Measurements from ENCODE around the gene FAM114A1.
"Not testable (repeated sequence)": the region's sequence is repeated elsewhere in the genome, so short reads cannot be mapped to it uniquely, and the experiment has no call there.

FAM114A1 gene

GRCh38 chr4:38954727-38955126, 87.1 kb downstream of the FAM114A1 start:
- H3K36me3 Mint-ChIP-seq: no peaks in the 10 kb centered on the region
- no peak overlapping the region for H3K4me3 Mint-ChIP-seq
- H3K27me3 Mint-ChIP-seq: no peaks in the 10 kb centered on the region
- peaks cover 7% of the 10 kb centered on the region for H3K4me1 Mint-ChIP-seq
- no peak overlapping the region for H3K27ac Mint-ChIP-seq
- no peaks in the 10 kb centered on the region for H3K9me3 Mint-ChIP-seq

- H3K36me3 Mint-ChIP-seq: no peaks in the 10 kb centered on the region
- H3K27ac Mint-ChIP-seq: no peak overlapping the region
- H3K4me3 Mint-ChIP-seq: no peak overlapping the region
- no peaks in the 10 kb centered on the region for H3K27me3 Mint-ChIP-seq
- H3K4me1 Mint-ChIP-seq: no peaks in the 10 kb centered on the region
- no peaks in the 10 kb centered on the region for H3K9me3 Mint-ChIP-seq
These were observed 88.4 kb downstream of the FAM114A1 start for GRCh38 chr4:38955957-38956356.

DNA sequence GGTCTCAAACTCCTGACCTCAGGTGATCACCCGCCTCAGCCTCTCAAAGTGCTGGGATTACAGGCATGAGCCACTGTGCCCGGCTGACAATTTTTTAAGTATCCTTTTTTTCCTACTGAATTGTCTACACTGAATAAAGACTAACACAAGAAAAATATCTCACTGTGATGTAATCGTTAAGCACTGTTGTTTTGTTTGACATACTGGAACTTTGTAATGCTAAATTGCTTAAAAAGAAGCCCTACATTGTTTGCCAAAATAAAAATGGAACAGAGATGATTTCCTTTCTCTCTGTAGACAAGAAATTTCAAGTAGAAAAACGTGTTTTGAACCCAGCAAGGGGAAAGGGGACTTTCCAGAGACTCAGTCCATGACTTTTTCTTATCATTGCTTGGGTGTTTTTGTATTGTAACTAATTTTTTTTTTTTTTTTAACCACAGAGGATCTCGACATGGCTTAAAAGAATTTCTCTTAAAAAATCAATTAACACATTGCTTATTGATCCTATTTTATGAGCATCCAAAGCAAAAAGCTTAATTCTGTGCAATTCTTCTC, 89.7 kb downstream of the FAM114A1 start:
- Mint-ChIP-seq H3K9me3 (peaks cover 11% of the 10 kb centered on the region), H3K4me3 (no peak overlapping the region), H3K27ac (no peak overlapping the region), H3K4me1 (no peaks in the 10 kb centered on the region), H3K27me3 (no peaks in the 10 kb centered on the region), H3K36me3 (no peaks in the 10 kb centered on the region)

- Mint-ChIP-seq H3K36me3 (peaks cover 2% of the 10 kb centered on the region), H3K27me3 (no peaks in the 10 kb centered on the region), H3K9me3 (peaks cover 11% of the 10 kb centered on the region), H3K4me1 (no peaks in the 10 kb centered on the region), H3K4me3 (no peak overlapping the region), H3K27ac (peak overlapping the region; percentile 14)
These were observed 90.3 kb downstream of the FAM114A1 start for GRCh38 chr4:38957893-38958292.

GRCh38 chr4:38958453-38959190, 91.0 kb downstream of the FAM114A1 start:
- H3K9me3 Mint-ChIP-seq: peaks cover 11% of the 10 kb centered on the region
- peaks cover 2% of the 10 kb centered on the region for H3K36me3 Mint-ChIP-seq
- H3K4me1 Mint-ChIP-seq: no peaks in the 10 kb centered on the region
- H3K27me3 Mint-ChIP-seq: no peaks in the 10 kb centered on the region
- H3K4me3 Mint-ChIP-seq: no peak overlapping the region
- no peak overlapping the region for H3K27ac Mint-ChIP-seq

GRCh38 chr4:38959248-38959647, 91.6 kb downstream of the FAM114A1 start:
- H3K9me3 Mint-ChIP-seq: peaks cover 11% of the 10 kb centered on the region
- H3K4me1 Mint-ChIP-seq, H3K27ac Mint-ChIP-seq, H3K27me3 Mint-ChIP-seq, H3K4me3 Mint-ChIP-seq, H3K36me3 Mint-ChIP-seq: not testable (repeated sequence)

DNA sequence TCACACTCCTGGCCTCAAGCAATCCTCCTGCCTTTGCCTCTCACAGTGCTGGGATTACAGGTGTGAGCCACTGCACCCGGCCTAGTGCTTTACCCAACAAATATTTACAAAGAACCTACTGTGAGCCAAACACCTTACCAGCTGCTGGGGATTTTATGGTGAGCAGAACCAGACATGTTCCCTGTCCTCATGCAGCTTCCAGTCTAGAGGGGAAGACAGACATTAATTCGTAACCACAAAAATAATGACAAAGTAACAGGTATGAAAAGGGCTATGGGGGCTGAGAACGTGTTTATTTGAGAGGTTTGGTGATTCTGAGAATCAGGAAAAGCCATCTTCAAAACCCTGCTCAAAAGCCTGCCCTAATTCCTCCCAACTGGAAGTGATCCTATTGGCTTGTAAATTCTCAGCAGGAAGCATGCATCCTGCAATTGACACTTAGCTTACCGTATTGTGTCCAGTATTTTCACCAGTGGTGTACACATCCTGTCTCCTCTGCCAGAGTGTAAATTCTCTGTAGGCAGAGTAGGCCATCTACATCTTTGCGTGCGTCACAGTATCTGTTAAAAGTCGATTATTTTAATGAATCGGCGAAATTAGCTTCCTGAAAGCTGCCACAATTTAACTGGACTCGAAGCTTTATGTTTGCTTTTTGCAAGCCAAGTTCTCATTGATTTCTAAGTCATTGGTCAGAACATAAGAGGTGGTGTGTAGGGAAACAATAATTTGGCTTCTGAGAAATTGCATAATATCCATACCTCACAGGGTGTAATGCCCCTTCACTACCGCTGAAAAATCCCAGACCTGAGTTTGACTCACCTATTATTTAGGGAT, 97.6 kb downstream of the FAM114A1 start:
- Mint-ChIP-seq H3K36me3 (peaks cover 19% of the 10 kb centered on the region), H3K4me3 (no peak overlapping the region), H3K27ac (no peak overlapping the region), H3K4me1 (peaks cover 10% of the 10 kb centered on the region), H3K9me3 (peaks cover 11% of the 10 kb centered on the region), H3K27me3 (no peaks in the 10 kb centered on the region)

GRCh38 chr4:38965866-38966265, 98.3 kb downstream of the FAM114A1 start:
- Mint-ChIP-seq H3K4me3 (no peak overlapping the region), H3K36me3 (peaks cover 20% of the 10 kb centered on the region), H3K4me1 (peaks cover 10% of the 10 kb centered on the region), H3K27me3 (no peaks in the 10 kb centered on the region), H3K27ac (peak overlapping the region; percentile 49), H3K9me3 (peaks cover 11% of the 10 kb centered on the region)

GRCh38 chr4:38967260-38968095, 99.9 kb downstream of the FAM114A1 start:
- H3K9me3 Mint-ChIP-seq: no peaks in the 10 kb centered on the region
- H3K27ac Mint-ChIP-seq: peak overlapping the region; percentile 79
- peaks cover 20% of the 10 kb centered on the region for H3K36me3 Mint-ChIP-seq
- no peaks in the 10 kb centered on the region for H3K27me3 Mint-ChIP-seq
- peaks cover 10% of the 10 kb centered on the region for H3K4me1 Mint-ChIP-seq
- H3K4me3 Mint-ChIP-seq: no peak overlapping the region

GRCh38 chr4:38968668-38969067, 101.1 kb downstream of the FAM114A1 start:
- Mint-ChIP-seq H3K36me3 (peaks cover 18% of the 10 kb centered on the region), H3K27ac (no peak overlapping the region), H3K4me1 (peaks cover 10% of the 10 kb centered on the region), H3K9me3 (no peaks in the 10 kb centered on the region), H3K4me3 (no peak overlapping the region), H3K27me3 (no peaks in the 10 kb centered on the region)

DNA sequence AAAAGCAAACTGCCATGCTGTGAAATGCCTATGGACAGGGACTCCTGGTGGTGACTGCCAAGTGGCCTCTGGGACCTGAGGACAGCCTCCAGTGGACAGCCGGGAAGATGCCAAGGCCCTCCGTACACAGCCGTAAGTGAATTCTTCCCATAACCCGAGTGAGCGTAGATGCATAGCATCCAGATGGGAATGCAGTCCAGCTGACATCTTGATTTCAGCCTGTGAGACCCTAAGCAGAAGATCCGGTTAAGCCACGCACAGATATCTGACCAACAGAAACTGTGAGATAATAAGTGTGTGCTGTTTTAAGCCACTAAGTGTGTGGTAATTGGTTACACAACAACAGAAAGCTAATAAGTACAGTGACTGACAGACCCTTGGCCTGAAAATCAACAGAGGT, 108.7 kb downstream of the FAM114A1 start:
- no peaks in the 10 kb centered on the region for H3K27me3 Mint-ChIP-seq
- H3K36me3 Mint-ChIP-seq: peaks cover 6% of the 10 kb centered on the region
- no peak overlapping the region for H3K27ac Mint-ChIP-seq
- H3K9me3 Mint-ChIP-seq: no peaks in the 10 kb centered on the region
- H3K4me3 Mint-ChIP-seq: no peak overlapping the region
- H3K4me1 Mint-ChIP-seq: peaks cover 9% of the 10 kb centered on the region

GRCh38 chr4:38979081-38979480, 111.5 kb downstream of the FAM114A1 start:
- Mint-ChIP-seq H3K36me3 (peaks cover 18% of the 10 kb centered on the region), H3K4me3 (no peak overlapping the region), H3K27me3 (no peaks in the 10 kb centered on the region), H3K4me1 (peaks cover 17% of the 10 kb centered on the region), H3K27ac (no peak overlapping the region), H3K9me3 (no peaks in the 10 kb centered on the region)

DNA sequence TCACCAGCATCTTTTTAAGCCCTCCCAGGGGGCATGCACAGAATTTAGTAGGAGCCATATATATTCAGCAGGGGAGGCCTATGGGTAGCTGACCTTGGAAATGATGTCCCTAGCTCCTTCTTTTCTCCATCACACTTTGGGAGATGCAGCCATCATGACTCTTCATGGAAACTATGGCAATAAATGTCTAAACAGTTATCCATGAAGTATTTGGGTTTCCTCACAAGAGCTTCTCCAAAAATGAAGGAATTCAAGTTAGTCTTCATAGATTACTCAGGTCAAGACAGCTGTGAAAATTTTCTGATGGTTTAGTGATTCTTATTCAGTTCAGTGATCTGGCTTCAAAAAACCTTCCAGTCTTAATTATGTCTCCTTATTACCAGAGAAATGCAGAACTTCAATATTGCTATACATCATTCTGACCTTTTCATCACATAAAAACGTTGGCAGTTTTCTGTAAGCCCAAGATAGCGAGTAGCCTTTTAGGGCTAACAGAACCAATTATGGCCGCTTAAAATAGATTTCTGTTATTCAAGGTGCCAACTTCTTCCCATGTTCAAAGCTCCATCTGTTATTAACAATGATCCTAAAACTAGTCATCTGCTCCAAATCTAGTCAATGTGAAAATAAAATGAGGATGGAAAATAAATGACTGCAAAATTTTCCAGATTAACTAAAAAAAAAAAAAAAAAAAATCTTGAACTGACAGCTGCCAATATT, 112.1 kb downstream of the FAM114A1 start:
- Mint-ChIP-seq H3K4me1 (peaks cover 21% of the 10 kb centered on the region), H3K27ac (no peak overlapping the region), H3K9me3 (no peaks in the 10 kb centered on the region), H3K36me3 (peaks cover 20% of the 10 kb centered on the region), H3K4me3 (no peak overlapping the region), H3K27me3 (no peaks in the 10 kb centered on the region)

DNA sequence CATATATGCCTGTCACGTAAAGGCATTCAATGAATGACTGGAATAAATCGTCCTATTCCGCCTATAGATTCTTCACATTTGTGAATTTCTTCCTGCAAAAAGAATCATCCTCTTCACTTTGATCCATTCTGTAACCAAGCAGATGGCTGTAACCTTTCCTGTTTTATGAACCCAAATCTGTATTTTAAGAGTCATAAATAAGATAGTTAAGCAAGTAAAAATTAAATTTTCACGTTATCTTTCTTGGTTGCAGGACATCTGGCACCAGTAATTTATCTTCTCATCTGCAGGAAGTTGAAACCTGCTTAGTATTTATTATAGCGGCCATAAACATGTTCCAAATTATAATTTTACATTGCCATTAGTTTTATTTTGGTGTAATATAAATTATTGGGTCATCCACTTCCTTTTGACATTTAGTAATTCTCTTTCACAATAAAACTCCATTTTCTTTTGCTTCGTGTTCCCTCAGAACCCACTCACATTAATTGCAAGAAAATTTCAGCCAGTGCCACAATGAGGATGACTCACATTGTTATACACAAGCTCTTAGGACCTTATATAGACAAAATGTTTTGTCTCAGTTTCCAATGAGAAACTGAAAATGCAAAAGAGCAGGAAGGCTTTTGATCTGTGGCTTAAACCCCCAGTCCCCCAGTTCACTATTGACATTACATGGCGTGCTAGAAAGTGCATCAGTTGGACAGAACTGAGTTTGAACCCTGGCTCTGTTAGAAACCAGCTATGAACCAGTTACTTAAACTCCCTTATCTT, 113.5 kb downstream of the FAM114A1 start:
- H3K36me3 Mint-ChIP-seq: peaks cover 22% of the 10 kb centered on the region
- no peaks in the 10 kb centered on the region for H3K27me3 Mint-ChIP-seq
- no peaks in the 10 kb centered on the region for H3K9me3 Mint-ChIP-seq
- peak overlapping the region; percentile 5 for H3K4me3 Mint-ChIP-seq
- H3K27ac Mint-ChIP-seq: peak overlapping the region; percentile 51
- peaks cover 27% of the 10 kb centered on the region for H3K4me1 Mint-ChIP-seq
